Duodenal mucosa (tissue), 2 donors: ENCODE measurements around the gene PACS1.
A peak's percentile ranks its signal among the peaks of the same experiment; 100 is the strongest.

Source experiments
- H3K27ac ChIP-seq: one replicate; pipeline ENCODE4 v1.7.0; 2013; ENCODE audit warnings: low read depth, low read length
- H3K27me3 ChIP-seq, 2 donors: one replicate each; pipeline ENCODE4 v1.7.0; 2013; ENCODE audit warnings: low read length in 2 of 2, control low read depth in 1 of 2; ENCODE audit not compliant: insufficient read depth in 2 of 2, control insufficient read depth in 1 of 2
- H3K36me3 ChIP-seq, 2 donors: one replicate each; pipeline ENCODE4 v1.7.0; 2013; ENCODE audit warnings: low read length in 2 of 2, control low read depth in 1 of 2; ENCODE audit not compliant: insufficient read depth in 2 of 2, control insufficient read depth in 1 of 2
- H3K4me1 ChIP-seq, 2 donors: one replicate each; pipeline ENCODE4 v1.7.0; 2013; ENCODE audit warnings: low read length in 2 of 2, control low read depth in 1 of 2; ENCODE audit not compliant: insufficient read depth in 2 of 2, control insufficient read depth in 1 of 2
- H3K4me3 ChIP-seq, 2 donors: one replicate each; pipeline ENCODE4 v1.7.0; 2013; ENCODE audit warnings: low read length in 2 of 2, low read depth in 1 of 2
- H3K9ac ChIP-seq, 2 donors: one replicate each; pipeline ENCODE4 v1.7.0; 2013; ENCODE audit warnings: low read length in 2 of 2, low read depth in 1 of 2
- H3K9me3 ChIP-seq, 2 donors: one replicate each; pipeline ENCODE4 v1.7.0; 2013; ENCODE audit warnings: low read length in 2 of 2, control low read depth in 1 of 2; ENCODE audit not compliant: control insufficient read depth in 1 of 2

PACS1 gene

DNA sequence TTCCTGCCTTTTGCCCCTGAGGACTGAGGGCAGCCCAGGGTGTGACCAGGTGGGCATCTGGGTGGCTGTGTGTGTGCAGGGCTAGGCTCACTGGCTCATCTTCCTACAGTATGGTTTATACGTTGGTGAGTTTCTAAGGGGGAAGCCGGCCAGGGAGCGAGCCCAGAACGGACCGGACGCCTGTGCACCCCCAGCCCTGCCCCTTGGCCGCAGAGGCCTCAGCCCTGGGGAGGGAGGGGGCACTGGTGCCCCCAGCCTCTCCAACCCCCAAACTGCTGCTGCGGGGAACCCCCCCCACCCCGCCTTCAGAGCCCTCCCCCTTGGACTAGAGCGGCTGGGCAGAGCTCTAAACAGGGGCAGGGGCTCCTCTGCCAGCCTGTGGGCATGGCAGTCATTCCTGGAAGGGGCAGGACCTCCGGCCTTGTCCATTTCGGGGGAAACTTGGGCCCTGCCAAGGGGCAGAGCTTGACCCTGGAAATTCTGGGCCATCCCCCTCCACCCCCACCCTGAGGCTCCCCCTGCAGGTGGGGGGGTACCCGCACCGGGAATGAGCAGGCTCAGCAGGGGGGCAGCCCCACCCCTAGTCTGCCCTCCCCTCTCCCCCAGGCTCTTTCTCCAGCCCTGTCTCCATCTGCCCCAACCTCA is 213.5 kb downstream of the PACS1 start:
- no peak overlapping the region for H3K9ac ChIP-seq
- H3K36me3 ChIP-seq: peaks cover 0 to 25% of the 10 kb centered on the region in 2 donors
- H3K27ac ChIP-seq: no peak overlapping the region
- H3K27me3 ChIP-seq: no peaks in the 10 kb centered on the region
- no peaks in the 10 kb centered on the region for H3K9me3 ChIP-seq
- peaks cover 10 to 24% of the 10 kb centered on the region in 2 donors for H3K4me1 ChIP-seq
- H3K4me3 ChIP-seq: no peak overlapping the region

DNA sequence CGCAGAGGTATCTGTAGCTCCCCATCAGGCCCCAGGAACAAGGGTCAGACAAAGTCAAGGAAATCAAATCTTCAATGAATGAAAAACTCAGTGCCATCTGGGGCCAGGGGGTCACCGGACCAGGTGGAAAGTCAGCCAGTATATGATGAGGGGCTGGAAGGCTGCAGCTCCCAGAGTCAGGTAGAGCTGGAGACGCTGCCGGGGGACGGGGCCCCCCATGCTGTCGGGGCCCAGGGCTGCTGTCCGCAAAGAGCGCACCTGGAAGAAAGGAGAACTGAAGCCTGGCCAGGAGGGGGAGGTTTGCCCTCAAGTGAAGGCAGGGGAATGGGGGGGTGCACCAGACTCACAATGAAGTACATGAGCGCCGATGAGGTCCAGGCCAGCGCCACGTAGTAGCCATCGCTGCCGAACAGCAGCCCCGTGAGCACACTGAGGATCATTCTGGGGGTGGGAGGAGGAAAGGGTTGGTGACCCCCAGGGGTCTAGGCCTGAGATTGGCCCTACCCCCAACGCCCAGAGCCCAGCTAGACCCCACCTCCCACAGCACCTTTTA is 214.5 kb downstream of the PACS1 start:
- peaks cover 11 to 25% of the 10 kb centered on the region in 2 donors for H3K4me1 ChIP-seq

DNA sequence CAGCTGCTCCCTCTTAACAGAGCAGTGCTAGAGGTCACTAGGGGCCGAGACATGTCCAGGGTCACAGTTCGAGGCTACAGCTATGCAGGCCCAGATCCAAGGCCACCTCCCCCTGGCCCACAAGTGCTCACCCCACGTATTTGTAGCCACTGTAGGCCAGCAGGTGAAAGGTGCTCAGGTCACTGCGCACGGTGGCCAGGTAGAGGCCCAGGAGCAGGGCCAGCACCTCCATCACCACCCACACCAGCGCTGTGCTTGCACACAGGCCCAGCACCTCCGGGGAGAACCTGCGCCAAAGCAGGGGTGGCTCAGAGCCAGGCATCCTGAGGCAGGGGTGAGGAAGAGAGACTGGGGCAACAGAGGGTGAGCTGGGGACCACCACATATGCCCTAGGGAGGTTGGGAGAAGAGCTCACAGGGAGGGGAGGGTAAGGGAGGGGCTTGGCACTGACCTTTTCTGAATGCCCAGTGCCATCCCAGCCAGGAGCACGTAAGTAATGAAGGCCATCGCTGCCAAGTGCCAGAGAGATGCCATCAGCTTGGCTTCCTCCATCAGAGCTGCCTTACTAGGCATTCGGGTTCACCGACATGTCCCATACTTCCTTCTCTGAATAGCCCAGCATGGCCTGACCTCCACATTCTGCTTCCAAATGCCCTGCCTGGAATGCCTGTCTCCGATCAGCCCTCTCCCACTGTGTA is 215.3 kb downstream of the PACS1 start:
- no peaks in the 10 kb centered on the region for H3K9me3 ChIP-seq
- no peaks in the 10 kb centered on the region for H3K27me3 ChIP-seq
- no peak overlapping the region for H3K27ac ChIP-seq
- H3K4me3 ChIP-seq: no peak overlapping the region
- no peak overlapping the region for H3K9ac ChIP-seq
- peaks cover 0 to 25% of the 10 kb centered on the region in 2 donors for H3K36me3 ChIP-seq
- H3K4me1 ChIP-seq: peaks cover 19 to 32% of the 10 kb centered on the region in 2 donors

More for the DNA sequence above, 214.5 kb downstream of the PACS1 start:
- Histone ChIP-seq H3K4me3 (no peak overlapping the region), H3K36me3 (peaks cover 0 to 25% of the 10 kb centered on the region in 2 donors), H3K27ac (no peak overlapping the region), H3K9ac (no peak overlapping the region), H3K9me3 (no peaks in the 10 kb centered on the region), H3K27me3 (no peaks in the 10 kb centered on the region)

DNA sequence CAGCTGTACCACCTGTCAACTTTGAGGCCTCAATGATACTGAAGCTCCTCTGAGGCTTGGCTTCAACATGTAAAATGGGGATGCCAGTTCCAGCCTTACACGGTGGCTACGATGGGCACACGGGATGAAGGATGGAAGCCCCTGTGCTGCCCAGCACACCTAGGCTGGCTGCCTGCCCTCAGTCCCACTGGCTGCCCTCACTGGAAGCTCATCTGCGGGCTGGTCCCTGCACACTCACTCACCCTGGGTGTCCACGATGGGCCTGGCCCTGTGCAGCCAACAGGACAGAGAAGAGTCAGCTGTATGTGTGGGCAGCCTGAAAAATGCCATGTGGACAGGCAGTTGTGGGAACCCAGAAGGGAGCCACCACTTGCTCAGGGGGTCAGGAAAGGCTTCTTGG is 216.6 kb downstream of the PACS1 start:
- H3K4me3 ChIP-seq: no peak overlapping the region
- peaks cover 19 to 35% of the 10 kb centered on the region in 2 donors for H3K4me1 ChIP-seq
- H3K27ac ChIP-seq: no peak overlapping the region
- no peak overlapping the region for H3K9ac ChIP-seq
- no peaks in the 10 kb centered on the region for H3K9me3 ChIP-seq
- peaks cover 0 to 25% of the 10 kb centered on the region in 2 donors for H3K36me3 ChIP-seq
- H3K27me3 ChIP-seq: peaks cover 5 to 6% of the 10 kb centered on the region in 2 donors

DNA sequence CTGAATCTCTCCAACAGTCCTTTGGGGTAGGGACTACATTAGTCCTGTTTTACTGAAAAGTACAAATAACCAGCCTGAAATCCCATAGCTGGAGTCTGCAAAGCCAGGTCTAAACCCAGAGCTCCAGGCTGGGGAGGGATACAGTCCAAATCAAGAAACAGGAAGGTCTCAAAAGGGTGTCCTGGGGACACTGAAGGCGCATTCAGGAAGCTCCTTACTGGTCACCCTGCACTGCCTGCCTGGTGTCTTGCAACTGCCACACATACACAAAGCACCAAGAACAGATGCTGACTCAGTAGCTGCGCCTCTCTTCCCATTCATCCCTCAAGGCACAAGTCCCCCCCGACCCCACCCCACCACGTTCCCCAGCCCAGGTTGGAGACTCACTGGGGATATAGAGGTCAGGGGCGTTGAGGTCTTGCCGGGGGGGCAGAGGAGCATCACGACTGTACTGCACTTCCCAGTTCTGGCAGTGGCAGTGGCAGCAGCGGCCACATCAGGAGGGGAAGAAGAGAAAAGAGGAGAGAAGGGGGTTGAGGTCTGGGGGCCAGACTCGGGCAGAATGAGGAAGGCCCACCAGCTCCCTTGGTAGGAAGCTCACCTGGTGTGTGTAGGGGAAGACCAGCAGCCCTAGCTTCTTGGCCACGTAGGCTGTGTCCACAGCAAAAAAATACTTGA is 217.3 kb downstream of the PACS1 start:
- H3K9ac ChIP-seq: peak overlapping the region in 1 of 2 donors; percentile 97
- peaks cover 7 to 9% of the 10 kb centered on the region in 2 donors for H3K27me3 ChIP-seq
- H3K27ac ChIP-seq: no peak overlapping the region
- peak overlapping the region in 1 of 2 donors; percentile 86 for H3K4me3 ChIP-seq
- H3K9me3 ChIP-seq: no peaks in the 10 kb centered on the region
- H3K36me3 ChIP-seq: peaks cover 0 to 25% of the 10 kb centered on the region in 2 donors
- H3K4me1 ChIP-seq: peaks cover 19 to 35% of the 10 kb centered on the region in 2 donors

DNA sequence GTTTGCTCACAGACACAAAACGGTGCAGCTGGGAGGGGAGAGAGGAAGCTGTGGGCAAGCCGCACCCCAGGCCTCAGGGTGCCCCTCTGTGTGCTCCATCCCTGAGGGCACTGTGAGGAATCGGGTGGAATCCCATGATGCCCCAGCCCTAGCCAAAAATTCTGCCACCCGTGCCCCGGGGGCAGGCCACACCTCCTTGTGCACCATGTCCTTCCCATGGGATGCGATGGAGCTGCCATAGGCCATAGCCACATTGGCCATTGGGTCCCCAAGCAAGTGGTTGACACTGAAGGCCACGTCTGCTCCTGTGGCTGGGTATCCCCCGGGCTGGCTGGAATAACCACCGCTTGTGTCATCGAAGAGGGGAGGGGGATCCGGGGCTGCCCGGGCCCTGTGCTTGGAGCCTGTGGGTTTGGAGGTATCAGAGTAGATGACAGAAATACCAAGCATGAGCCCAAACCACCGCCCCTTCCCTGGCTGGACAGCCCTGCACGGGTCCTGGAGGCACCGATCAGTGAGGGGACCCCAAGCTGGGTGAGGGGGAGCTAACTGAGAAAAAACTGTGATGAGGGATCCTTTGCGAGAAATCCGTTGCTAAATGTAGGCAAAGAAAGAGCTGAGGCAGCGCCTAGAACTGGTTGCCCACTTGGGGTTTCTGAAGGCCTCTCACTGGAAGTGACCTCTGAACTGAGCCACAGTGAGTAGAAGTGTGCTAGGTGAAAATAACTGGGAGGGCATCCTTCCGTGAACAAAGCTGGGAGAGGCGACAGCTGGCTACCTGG is 218.0 kb downstream of the PACS1 start:
- H3K27me3 ChIP-seq: peaks cover 14 to 16% of the 10 kb centered on the region in 2 donors
- peak overlapping the region; percentile 88 to 97 for H3K9ac ChIP-seq
- no peaks in the 10 kb centered on the region for H3K9me3 ChIP-seq
- peaks cover 0 to 20% of the 10 kb centered on the region in 2 donors for H3K36me3 ChIP-seq
- peaks cover 19 to 35% of the 10 kb centered on the region in 2 donors for H3K4me1 ChIP-seq
- H3K4me3 ChIP-seq: peak overlapping the region; percentile 86
- H3K27ac ChIP-seq: peak overlapping the region; percentile 94

GRCh38 chr11:66288671-66289547 is 218.8 kb downstream of the PACS1 start, which contains the start of gene YIF1A:
YIF1A (minus strand) TSS chr11:66289143; CDS start chr11:66288985, 158 bp downstream.
- Histone ChIP-seq H3K9me3 (no peaks in the 10 kb centered on the region), H3K27me3 (peaks cover 20 to 24% of the 10 kb centered on the region in 2 donors), H3K36me3 (peaks cover 0 to 17% of the 10 kb centered on the region in 2 donors), H3K4me3 (peak within 1 kb of the TSS; percentile 86 to 88), H3K27ac (peak within 1 kb of the TSS; percentile 94), H3K9ac (peak within 1 kb of the TSS; percentile 88 to 97), H3K4me1 (peaks cover 19 to 34% of the 10 kb centered on the region in 2 donors)

- Histone ChIP-seq H3K9ac (peak overlapping the region; percentile 70 to 78), H3K4me1 (peaks cover 19 to 34% of the 10 kb centered on the region in 2 donors), H3K27me3 (peaks cover 24 to 25% of the 10 kb centered on the region in 2 donors)
Observed at GRCh38 chr11:66289548-66290329, 219.7 kb downstream of the PACS1 start.

More at GRCh38 chr11:66289548-66290329, 219.7 kb downstream of the PACS1 start:
- Histone ChIP-seq H3K27ac (peak overlapping the region; percentile 93), H3K36me3 (peaks cover 0 to 11% of the 10 kb centered on the region in 2 donors), H3K9me3 (no peaks in the 10 kb centered on the region), H3K4me3 (peak overlapping the region; percentile 86 to 88)
